Measurements from ENCODE around the gene UBQLN4.
"Not testable (repeated sequence)": the region's sequence is repeated elsewhere in the genome, so short reads cannot be mapped to it uniquely, and the experiment has no call there.

DNA sequence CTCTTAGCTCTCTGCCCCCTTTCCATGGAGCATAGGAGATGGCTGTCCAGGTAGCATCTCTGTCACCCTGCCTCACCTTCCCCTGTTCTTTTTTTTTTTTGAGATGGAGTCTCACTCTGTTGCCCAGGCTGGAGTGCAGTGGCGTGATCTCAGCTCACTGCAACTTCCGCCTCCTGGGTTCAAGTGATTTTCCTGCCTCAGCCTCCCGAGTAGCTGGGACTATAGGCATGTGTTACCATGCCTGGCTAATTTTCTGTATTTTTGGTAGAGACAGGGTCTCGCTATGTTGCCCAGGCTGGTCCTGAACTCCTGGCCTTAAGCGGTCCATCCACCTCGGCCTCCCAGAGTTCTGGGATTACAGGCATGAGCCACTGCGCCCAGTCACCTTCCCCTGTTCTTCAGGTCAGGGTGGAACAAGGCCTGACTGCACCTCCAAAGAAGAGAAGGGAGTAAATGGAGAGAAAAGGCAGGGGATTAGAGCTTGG, 17.8 kb upstream of the UBQLN4 start:
- not testable (repeated sequence) for TF ChIP-seq RAD21 (IDR thresholded peaks at IDR 0.05); TAF1 (conservative IDR thresholded peaks at IDR 0.05); JUND (IDR thresholded peaks at IDR 0.05); RXRA (IDR thresholded peaks at IDR 0.05); SP1 (IDR thresholded peaks at IDR 0.05); GABPA (IDR thresholded peaks at IDR 0.05 in 1 of 2, conservative IDR thresholded peaks at IDR 0.05 in 1 of 2); NR2F2 (IDR thresholded peaks at IDR 0.05)
- TF ChIP-seq, protein P1, sequence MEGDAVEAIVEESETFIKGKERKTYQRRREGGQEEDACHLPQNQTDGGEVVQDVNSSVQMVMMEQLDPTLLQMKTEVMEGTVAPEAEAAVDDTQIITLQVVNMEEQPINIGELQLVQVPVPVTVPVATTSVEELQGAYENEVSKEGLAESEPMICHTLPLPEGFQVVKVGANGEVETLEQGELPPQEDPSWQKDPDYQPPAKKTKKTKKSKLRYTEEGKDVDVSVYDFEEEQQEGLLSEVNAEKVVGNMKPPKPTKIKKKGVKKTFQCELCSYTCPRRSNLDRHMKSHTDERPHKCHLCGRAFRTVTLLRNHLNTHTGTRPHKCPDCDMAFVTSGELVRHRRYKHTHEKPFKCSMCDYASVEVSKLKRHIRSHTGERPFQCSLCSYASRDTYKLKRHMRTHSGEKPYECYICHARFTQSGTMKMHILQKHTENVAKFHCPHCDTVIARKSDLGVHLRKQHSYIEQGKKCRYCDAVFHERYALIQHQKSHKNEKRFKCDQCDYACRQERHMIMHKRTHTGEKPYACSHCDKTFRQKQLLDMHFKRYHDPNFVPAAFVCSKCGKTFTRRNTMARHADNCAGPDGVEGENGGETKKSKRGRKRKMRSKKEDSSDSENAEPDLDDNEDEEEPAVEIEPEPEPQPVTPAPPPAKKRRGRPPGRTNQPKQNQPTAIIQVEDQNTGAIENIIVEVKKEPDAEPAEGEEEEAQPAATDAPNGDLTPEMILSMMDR (IDR thresholded peaks at IDR 0.05; ENCODE audit: low read depth, low read length, missing input control), result not testable (repeated sequence)
- TF ChIP-seq, protein P2, sequence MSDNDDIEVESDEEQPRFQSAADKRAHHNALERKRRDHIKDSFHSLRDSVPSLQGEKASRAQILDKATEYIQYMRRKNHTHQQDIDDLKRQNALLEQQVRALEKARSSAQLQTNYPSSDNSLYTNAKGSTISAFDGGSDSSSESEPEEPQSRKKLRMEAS (IDR thresholded peaks at IDR 0.05), result not testable (repeated sequence)
- TF ChIP-seq, protein P3, sequence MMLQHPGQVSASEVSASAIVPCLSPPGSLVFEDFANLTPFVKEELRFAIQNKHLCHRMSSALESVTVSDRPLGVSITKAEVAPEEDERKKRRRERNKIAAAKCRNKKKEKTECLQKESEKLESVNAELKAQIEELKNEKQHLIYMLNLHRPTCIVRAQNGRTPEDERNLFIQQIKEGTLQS (IDR thresholded peaks at IDR 0.05), result not testable (repeated sequence)
- TF ChIP-seq, protein P4, sequence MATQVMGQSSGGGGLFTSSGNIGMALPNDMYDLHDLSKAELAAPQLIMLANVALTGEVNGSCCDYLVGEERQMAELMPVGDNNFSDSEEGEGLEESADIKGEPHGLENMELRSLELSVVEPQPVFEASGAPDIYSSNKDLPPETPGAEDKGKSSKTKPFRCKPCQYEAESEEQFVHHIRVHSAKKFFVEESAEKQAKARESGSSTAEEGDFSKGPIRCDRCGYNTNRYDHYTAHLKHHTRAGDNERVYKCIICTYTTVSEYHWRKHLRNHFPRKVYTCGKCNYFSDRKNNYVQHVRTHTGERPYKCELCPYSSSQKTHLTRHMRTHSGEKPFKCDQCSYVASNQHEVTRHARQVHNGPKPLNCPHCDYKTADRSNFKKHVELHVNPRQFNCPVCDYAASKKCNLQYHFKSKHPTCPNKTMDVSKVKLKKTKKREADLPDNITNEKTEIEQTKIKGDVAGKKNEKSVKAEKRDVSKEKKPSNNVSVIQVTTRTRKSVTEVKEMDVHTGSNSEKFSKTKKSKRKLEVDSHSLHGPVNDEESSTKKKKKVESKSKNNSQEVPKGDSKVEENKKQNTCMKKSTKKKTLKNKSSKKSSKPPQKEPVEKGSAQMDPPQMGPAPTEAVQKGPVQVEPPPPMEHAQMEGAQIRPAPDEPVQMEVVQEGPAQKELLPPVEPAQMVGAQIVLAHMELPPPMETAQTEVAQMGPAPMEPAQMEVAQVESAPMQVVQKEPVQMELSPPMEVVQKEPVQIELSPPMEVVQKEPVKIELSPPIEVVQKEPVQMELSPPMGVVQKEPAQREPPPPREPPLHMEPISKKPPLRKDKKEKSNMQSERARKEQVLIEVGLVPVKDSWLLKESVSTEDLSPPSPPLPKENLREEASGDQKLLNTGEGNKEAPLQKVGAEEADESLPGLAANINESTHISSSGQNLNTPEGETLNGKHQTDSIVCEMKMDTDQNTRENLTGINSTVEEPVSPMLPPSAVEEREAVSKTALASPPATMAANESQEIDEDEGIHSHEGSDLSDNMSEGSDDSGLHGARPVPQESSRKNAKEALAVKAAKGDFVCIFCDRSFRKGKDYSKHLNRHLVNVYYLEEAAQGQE (IDR thresholded peaks at IDR 0.05), result not testable (repeated sequence)

Measured in liver (tissue), 3 donors.